GM12891 (cell line): Measurements from ENCODE around the gene RHCG.

Source experiments
- POLR2A ChIP-seq: IDR thresholded peaks from 2 replicates; pipeline ENCODE4 v1.6.1; 2011; ENCODE audit warnings: low read depth, low read length, control low read depth
- POLR2AphosphoS5 ChIP-seq: IDR thresholded peaks from 2 replicates; pipeline ENCODE4 v1.6.1; 2011; ENCODE audit warnings: low read depth, low read length, control low read depth
- POU2F2 ChIP-seq: IDR thresholded peaks from 2 replicates; pipeline ENCODE4 v1.6.1; 2011; ENCODE audit warnings: low read depth, mild to moderate bottlenecking, control low read depth, low read length, moderate library complexity
- SPI1 ChIP-seq: IDR thresholded peaks from 2 replicates; pipeline ENCODE4 v1.6.1; 2011; ENCODE audit warnings: low read depth, low read length, control low read depth
- TAF1 ChIP-seq: IDR thresholded peaks from 2 replicates; pipeline ENCODE4 v1.6.1; 2011; ENCODE audit warnings: low read depth, low read length, control low read depth

DNA sequence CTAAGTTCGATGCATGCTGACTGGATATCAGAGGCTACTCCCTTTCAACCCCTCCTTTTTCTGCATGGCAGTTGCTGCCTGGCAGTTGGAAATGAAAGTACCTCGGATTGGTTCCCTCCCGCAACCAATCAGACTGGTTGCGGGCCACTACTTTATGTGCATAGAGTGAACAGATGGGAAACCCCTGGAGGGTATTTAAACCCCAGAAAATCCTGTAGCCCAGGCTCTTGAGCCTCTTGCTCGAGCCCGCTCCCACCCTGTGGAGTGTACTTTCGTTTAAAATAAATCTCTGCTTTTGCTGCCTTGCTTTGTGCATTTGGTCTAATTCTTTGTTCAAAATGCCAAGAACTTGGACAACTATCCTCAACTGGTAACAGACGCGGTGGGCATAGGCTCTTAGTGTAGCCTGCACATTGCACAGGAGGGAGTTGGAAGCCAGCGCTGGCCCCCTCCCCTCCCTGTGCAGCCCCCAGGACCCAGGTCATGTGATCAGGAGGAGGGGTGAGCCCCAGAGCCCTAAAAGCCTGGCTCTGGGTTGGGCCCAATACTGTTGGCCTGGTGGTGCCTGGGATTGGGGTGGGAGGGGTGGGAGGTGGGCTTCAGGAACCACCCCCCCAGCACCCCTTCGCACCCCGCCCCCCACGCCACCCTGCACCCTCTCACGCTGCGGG, 26.8 kb downstream of the RHCG start:
- TF ChIP-seq POLR2A: no peak
- TF ChIP-seq POLR2AphosphoS5: no peak
- TF ChIP-seq TAF1: no peak
- no peak for TF ChIP-seq POU2F2
- no peak for TF ChIP-seq SPI1
